ENCODE data around the gene RO60.

RO60 gene

DNA sequence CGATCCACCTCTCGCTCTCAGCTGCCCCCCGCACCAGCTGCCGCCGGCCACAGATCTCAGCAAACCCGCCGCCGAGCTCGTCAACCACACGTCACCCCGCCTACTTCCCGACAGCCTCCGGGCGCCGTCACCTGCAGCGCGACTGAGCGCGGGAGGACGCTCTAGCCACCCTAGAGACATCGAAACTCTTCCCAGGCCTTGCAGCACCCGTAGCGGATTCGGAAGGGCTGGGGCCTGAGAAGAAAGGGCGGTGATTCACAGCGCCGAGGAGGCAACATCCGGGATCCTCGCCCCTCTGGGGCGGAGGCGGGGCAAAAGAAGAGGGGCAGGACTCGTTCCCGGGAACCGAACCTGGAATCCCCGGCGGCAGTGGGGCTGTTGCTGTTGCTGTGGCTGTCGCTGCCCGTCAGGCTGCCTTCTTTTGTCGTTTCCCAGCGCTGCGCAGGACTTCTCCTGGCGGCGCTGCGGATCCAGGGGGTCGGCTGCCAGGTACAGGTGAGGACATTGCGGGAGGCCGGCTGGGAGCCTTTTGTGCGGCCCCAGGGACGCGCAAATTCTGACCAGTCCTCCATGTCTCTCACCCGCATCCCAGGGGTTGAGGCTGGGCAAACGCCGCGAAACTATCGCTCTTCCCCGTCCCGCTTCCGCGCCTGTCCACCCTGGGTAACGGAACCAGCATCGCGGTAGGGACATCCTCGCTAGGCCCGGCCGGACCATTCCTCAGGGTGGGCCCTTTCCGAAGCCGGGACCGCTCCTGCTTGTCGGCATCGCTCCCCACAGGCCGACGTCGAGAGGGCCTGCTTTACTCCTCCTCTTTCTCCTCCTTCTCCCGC is at the start of gene RO60, which contains the start of gene UCHL5:
RO60 (plus strand) TSS at position 331 of the 833 bp plus-strand sequence. CDS start 9,443 bp downstream, outside the sequence.
UCHL5 (minus strand) TSS at position 79 of the 833 bp plus-strand sequence. CDS start 100 bp downstream, outside the sequence.
- peak within 1 kb of the TSS; percentile 94 to 97 for H3K27ac ChIP-seq
- H3K9me3 ChIP-seq: no peaks in the 10 kb centered on the region
- intact Hi-C loops (cut with DNase I; ENCODE audit: low total_unique reads): loop anchor here (5.0 kb wide), 1 partner anchor 48 kb away; the partner anchor contains the start of gene GLRX2
- TF ChIP-seq, protein P1, sequence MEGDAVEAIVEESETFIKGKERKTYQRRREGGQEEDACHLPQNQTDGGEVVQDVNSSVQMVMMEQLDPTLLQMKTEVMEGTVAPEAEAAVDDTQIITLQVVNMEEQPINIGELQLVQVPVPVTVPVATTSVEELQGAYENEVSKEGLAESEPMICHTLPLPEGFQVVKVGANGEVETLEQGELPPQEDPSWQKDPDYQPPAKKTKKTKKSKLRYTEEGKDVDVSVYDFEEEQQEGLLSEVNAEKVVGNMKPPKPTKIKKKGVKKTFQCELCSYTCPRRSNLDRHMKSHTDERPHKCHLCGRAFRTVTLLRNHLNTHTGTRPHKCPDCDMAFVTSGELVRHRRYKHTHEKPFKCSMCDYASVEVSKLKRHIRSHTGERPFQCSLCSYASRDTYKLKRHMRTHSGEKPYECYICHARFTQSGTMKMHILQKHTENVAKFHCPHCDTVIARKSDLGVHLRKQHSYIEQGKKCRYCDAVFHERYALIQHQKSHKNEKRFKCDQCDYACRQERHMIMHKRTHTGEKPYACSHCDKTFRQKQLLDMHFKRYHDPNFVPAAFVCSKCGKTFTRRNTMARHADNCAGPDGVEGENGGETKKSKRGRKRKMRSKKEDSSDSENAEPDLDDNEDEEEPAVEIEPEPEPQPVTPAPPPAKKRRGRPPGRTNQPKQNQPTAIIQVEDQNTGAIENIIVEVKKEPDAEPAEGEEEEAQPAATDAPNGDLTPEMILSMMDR (IDR thresholded peaks at IDR 0.05): no peak
- H3K27me3 ChIP-seq: no peaks in the 10 kb centered on the region
- H3K36me3 ChIP-seq: no peaks in the 10 kb centered on the region
- H3K4me3 ChIP-seq: peak within 1 kb of the TSS; percentile 68 to 82
- H3K4me1 ChIP-seq: peaks cover 0 to 54% (median 21%) of the 10 kb centered on the region in 4 donors
- peak; percentile 97 to 98 for DNase-seq

- no peak for DNase-seq
- H3K4me3 ChIP-seq: no peak overlapping the region
- TF ChIP-seq, protein P1 (IDR thresholded peaks at IDR 0.05): no peak
- H3K27ac ChIP-seq: no peak overlapping the region
- no peaks in the 10 kb centered on the region for H3K36me3 ChIP-seq
- intact Hi-C loops (cut with DNase I; ENCODE audit: low total_unique reads): no loop called here
- H3K9me3 ChIP-seq: no peaks in the 10 kb centered on the region
- H3K4me1 ChIP-seq: peaks cover 0 to 25% (median 1%) of the 10 kb centered on the region in 4 donors
- H3K27me3 ChIP-seq: no peaks in the 10 kb centered on the region
Observed at GRCh38 chr1:193011406-193011805, 48.0 kb upstream of the RO60 start.

GRCh38 chr1:193013005-193013404 is 46.4 kb upstream of the RO60 start:
- Histone ChIP-seq H3K9me3 (no peaks in the 10 kb centered on the region), H3K27me3 (no peaks in the 10 kb centered on the region), H3K4me1 (peaks cover 0 to 25% (median 1%) of the 10 kb centered on the region in 4 donors), H3K36me3 (no peaks in the 10 kb centered on the region), H3K27ac (no peak overlapping the region), H3K4me3 (no peak overlapping the region)
- DNase-seq: no peak
- intact Hi-C loops (cut with DNase I; ENCODE audit: low total_unique reads): no loop called here
- TF ChIP-seq, protein P1 (IDR thresholded peaks at IDR 0.05): no peak

DNA sequence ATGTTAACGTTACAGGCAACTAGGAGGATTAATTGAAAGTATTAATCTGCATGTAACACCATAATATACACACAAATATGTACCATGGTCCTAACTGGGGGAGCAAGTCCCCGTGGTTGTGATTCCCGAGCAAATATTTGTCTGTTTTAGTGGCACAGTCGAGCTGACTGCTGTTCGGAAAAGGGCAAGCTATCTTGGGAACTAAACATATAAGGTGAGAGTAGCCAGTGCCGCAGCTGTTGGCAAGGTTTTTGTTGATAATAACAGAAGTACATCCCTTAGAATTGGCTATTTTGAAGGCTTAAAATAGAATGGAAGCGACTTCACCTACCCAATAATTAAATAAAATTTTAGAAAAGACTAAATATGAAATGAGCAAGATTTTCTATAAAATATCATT is 45.7 kb upstream of the RO60 start:
- no peaks in the 10 kb centered on the region for H3K36me3 ChIP-seq
- intact Hi-C loops (cut with DNase I; ENCODE audit: low total_unique reads): no loop called here
- TF ChIP-seq, protein P1 (IDR thresholded peaks at IDR 0.05): no peak

DNA sequence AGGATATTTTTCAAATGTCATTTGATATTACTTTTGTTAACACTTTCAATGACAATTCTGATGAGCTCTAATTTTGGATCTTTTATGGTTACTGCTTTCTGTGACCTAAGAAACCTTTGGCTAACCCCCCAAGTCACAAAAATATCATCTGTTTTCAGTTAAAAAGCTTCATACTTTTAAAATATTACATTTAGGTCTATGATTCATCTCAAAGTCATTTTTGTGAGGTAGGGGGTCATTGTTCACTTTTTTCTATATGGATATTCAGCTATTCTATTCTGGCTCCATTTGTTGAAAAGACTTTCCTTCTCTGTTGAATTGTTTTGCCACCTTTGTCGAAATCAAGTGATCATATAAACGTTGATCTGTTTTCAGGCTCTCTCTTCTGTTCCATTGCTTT is 45.0 kb upstream of the RO60 start:
- peaks cover 0 to 25% (median 1%) of the 10 kb centered on the region in 4 donors for H3K4me1 ChIP-seq
- H3K9me3 ChIP-seq: no peaks in the 10 kb centered on the region
- TF ChIP-seq, protein P1 (IDR thresholded peaks at IDR 0.05): no peak
- intact Hi-C loops (cut with DNase I; ENCODE audit: low total_unique reads): no loop called here
- H3K4me3 ChIP-seq: no peak overlapping the region
- H3K36me3 ChIP-seq: no peaks in the 10 kb centered on the region
- DNase-seq: no peak
- no peak overlapping the region for H3K27ac ChIP-seq
- no peaks in the 10 kb centered on the region for H3K27me3 ChIP-seq

More for the DNA sequence above, 45.7 kb upstream of the RO60 start:
- Histone ChIP-seq H3K27me3 (no peaks in the 10 kb centered on the region), H3K27ac (no peak overlapping the region), H3K4me3 (no peak overlapping the region), H3K4me1 (peaks cover 0 to 25% (median 1%) of the 10 kb centered on the region in 4 donors), H3K9me3 (no peaks in the 10 kb centered on the region)
- DNase-seq: no peak
